Ishikawa (cell line): Measurements from ENCODE around the gene CLUH.

ENCODE experiments used
- CEBPB ChIP-seq: IDR thresholded peaks from 2 replicates; pipeline ENCODE4 v1.6.1; 2012
- CREB1 ChIP-seq: IDR thresholded peaks from 2 replicates; pipeline ENCODE4 v1.6.1; 2012; ENCODE audit warnings: low read depth
- EGR1 ChIP-seq: IDR thresholded peaks from 2 replicates; pipeline ENCODE4 v1.6.1; 2012
- EP300 ChIP-seq: IDR thresholded peaks from 2 replicates; pipeline ENCODE4 v1.6.1; 2012; ENCODE audit warnings: borderline replicate concordance
- FOXM1 ChIP-seq: IDR thresholded peaks from 2 replicates; pipeline ENCODE4 v1.6.1; 2012; ENCODE audit warnings: low read depth, borderline replicate concordance
- NFIC ChIP-seq: IDR thresholded peaks from 2 replicates; pipeline ENCODE4 v1.6.1; 2012
- RAD21 ChIP-seq: IDR thresholded peaks from 2 replicates; pipeline ENCODE4 v1.6.1; 2012; ENCODE audit warnings: low read depth
- TAF1 ChIP-seq: IDR thresholded peaks from 2 replicates; pipeline ENCODE4 v1.6.1; 2012; ENCODE audit warnings: low read depth, mild to moderate bottlenecking
- TCF12 ChIP-seq: IDR thresholded peaks from 2 replicates; pipeline ENCODE4 v1.6.1; 2012; ENCODE audit warnings: low read depth
- TEAD4 ChIP-seq: IDR thresholded peaks from 2 replicates; pipeline ENCODE4 v1.6.1; 2012
- YY1 ChIP-seq: IDR thresholded peaks from 2 replicates; pipeline ENCODE4 v1.6.1; 2012; ENCODE audit warnings: low read depth
- ZBTB7A ChIP-seq: IDR thresholded peaks from 2 replicates; pipeline ENCODE4 v1.6.1; 2012; ENCODE audit warnings: low read depth
- TF ChIP-seq, protein P1 (sequence below): IDR thresholded peaks from 2 replicates; pipeline ENCODE4 v1.6.1; 2012; ENCODE audit warnings: low read depth, mild to moderate bottlenecking
- TF ChIP-seq, protein P2 (sequence below): IDR thresholded peaks from 2 replicates; pipeline ENCODE4 v1.6.1; 2012
- TF ChIP-seq, protein P3 (sequence below): IDR thresholded peaks from 2 replicates; pipeline ENCODE4 v1.6.1; 2012

Gene CLUH

DNA sequence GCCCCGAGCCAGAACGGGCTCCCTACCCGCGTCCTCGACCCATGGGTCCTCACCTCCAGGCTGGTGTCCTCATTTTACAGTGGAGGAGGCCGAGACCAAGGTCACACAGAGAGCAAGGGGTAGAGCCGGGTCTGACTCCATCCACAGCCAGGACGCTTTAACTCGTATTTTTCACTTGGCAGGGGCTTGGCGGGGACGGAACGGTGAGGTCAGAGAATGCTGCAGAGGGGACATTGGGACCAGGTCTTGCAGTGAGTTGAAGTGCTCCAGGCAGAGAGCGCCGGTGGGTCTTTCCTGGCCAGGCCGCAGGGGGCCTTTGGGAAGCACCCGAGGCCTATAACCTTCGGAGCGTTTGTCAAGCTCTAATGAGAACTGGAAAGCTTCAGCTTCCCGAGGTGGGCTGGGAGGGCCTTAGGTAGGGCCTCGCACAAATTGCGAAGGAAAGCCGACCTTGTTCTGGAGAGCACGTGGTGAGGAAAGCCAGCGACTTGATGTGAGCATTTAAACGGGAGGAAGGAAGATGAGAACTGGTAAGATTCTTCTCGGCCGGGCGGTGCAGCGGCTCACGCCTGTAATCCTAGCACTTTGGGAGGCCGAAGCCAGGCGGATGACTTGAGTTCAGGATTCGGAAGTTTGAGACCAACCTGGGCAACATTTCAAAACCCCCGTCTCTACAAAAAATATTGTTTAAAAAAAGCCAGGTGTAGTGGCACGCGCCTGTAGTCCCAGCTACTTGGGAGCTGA, 908 bp upstream of the CLUH start:
- TF ChIP-seq, protein P1, sequence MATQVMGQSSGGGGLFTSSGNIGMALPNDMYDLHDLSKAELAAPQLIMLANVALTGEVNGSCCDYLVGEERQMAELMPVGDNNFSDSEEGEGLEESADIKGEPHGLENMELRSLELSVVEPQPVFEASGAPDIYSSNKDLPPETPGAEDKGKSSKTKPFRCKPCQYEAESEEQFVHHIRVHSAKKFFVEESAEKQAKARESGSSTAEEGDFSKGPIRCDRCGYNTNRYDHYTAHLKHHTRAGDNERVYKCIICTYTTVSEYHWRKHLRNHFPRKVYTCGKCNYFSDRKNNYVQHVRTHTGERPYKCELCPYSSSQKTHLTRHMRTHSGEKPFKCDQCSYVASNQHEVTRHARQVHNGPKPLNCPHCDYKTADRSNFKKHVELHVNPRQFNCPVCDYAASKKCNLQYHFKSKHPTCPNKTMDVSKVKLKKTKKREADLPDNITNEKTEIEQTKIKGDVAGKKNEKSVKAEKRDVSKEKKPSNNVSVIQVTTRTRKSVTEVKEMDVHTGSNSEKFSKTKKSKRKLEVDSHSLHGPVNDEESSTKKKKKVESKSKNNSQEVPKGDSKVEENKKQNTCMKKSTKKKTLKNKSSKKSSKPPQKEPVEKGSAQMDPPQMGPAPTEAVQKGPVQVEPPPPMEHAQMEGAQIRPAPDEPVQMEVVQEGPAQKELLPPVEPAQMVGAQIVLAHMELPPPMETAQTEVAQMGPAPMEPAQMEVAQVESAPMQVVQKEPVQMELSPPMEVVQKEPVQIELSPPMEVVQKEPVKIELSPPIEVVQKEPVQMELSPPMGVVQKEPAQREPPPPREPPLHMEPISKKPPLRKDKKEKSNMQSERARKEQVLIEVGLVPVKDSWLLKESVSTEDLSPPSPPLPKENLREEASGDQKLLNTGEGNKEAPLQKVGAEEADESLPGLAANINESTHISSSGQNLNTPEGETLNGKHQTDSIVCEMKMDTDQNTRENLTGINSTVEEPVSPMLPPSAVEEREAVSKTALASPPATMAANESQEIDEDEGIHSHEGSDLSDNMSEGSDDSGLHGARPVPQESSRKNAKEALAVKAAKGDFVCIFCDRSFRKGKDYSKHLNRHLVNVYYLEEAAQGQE = no peak
- TF ChIP-seq EGR1 = no peak
- TF ChIP-seq CEBPB = no peak
- TF ChIP-seq TAF1 = no peak
- TF ChIP-seq, protein P2, sequence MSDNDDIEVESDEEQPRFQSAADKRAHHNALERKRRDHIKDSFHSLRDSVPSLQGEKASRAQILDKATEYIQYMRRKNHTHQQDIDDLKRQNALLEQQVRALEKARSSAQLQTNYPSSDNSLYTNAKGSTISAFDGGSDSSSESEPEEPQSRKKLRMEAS = no peak
- TF ChIP-seq NFIC = no peak
- no peak for TF ChIP-seq RAD21
- no peak for TF ChIP-seq CREB1
- TF ChIP-seq ZBTB7A = no peak
- TF ChIP-seq, protein P3, sequence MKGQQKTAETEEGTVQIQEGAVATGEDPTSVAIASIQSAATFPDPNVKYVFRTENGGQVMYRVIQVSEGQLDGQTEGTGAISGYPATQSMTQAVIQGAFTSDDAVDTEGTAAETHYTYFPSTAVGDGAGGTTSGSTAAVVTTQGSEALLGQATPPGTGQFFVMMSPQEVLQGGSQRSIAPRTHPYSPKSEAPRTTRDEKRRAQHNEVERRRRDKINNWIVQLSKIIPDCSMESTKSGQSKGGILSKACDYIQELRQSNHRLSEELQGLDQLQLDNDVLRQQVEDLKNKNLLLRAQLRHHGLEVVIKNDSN = no peak
- TF ChIP-seq EP300 = no peak
- TF ChIP-seq TEAD4 = no peak
- no peak for TF ChIP-seq FOXM1

DNA sequence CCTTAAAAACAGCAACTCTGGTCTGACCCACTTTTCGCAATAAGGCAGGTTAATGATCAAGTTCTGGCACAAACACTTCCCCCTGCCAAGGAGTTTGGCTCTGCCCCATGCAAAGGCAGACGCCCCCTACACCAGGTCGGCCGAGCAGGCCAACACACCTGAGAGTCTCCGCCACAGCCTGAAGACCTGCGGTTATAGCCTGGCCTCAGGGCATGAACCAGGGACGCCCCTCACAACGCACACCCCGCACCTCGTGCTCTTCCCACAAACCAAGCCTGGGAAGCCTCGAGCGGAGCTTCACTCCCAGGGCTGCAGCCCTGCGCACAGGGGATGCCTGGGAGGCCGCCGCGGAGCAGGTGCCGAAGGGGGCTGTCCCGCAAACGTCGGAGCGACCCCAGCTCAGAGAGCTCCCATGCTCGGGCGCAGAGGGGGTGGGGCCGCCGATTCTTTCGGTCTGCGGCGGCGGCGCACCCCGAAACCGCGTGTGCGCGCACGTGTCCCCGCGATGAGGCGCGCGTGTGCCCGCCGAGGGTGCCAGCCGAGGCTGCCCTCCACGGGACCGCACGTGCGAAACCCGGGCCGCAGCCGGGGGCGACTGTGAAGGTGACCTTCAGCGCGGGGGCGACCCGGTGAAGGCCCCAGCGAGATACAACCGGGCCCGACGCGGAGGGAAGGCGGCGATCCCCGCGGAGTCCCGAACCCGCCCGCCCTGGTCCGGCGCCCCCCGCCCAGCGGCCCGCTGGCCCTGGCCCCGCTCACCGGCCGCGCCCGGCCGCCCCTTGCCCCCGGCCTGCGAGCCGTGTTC, 559 bp downstream of the CLUH start:
- TF ChIP-seq CEBPB (no peak), TEAD4 (no peak)
- TF ChIP-seq, protein P2 = peak; percentile 39; the same call in 1 of the 2 replicates
- TF ChIP-seq, protein P3 = peak; percentile 40

DNA sequence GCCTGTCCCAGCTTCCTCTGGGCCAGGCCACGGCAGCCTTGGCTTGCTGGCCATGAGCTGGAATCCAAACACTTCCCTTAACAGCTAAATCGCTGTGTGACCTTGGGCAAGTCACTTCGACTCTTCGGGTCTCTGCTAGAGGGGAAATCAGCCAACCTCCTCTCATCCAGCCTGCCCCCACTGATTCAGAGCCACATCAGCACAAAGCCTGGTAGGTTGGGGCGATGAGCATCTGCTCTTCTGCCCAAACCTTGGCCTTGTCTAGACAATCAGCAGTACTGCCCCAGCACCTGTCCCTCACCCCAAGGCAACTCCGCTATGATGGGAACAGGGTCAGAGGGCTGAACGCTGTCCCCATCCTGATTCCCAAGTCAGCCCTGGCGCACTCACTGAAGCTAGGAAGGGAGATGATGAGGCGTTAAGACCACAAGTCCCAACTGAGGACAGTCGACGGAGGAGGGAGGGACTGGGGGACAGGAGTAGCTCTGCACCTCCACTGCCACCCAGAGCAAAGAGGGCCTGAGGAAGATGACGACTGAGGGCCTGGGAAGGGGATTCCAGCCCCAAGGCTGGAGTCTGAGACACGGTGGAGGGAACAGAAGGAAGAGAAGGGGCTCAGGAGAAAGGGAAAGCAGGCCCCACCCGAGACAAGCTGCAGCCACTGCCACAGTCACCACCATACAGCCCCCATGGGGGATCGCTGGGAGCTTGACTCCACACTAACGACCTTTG, 1.3 kb downstream of the CLUH start:
- TF ChIP-seq EGR1 (no peak), RAD21 (no peak), FOXM1 (no peak), TCF12 (no peak), TEAD4 (no peak), CREB1 (no peak), CEBPB (no peak), NFIC (no peak), YY1 (no peak), ZBTB7A (no peak), EP300 (no peak), TAF1 (no peak)
- TF ChIP-seq, protein P1 = no peak
- TF ChIP-seq, protein P2 = no peak
- TF ChIP-seq, protein P3 = no peak

DNA sequence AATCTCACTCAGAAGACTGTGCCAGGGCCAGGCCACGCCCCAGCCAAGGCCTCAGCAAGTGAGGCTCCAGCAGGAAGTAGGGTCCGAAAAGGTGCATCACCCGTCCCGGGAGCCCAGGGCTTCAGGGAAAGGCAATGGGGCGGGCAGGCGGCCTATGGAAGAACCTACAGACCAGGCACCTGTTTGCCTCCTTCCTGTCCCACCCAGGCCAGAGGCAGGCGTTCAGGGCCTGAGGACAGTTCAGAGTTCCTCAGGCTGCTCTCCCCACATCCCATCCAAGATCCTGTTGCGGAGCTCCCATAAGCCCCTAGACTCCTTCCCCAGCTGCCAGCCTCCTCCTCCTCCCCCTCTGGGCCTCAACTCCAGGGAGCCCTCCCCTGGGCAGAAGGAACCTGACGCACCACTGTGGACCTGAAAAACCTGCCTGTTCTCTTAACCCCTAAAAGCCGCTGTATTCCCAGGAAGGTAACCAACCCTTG, 2.3 kb downstream of the CLUH start:
- no peak for TF ChIP-seq ZBTB7A
- no peak for TF ChIP-seq TCF12
- no peak for TF ChIP-seq NFIC
- TF ChIP-seq, protein P2 = no peak
- no peak for TF ChIP-seq YY1
- no peak for TF ChIP-seq CEBPB
- TF ChIP-seq EP300 = no peak
- TF ChIP-seq, protein P3 = no peak
- TF ChIP-seq TAF1 = no peak
- no peak for TF ChIP-seq RAD21
- TF ChIP-seq, protein P1 = no peak
- no peak for TF ChIP-seq CREB1
- no peak for TF ChIP-seq EGR1
- TF ChIP-seq FOXM1 = no peak
- TF ChIP-seq TEAD4 = no peak
